ENCODE measurements around the gene FAM222B. TPM values are rescaled to one million over a fixed set of nuclear protein-coding genes. Genes with fewer than 3 reads are reported as not detected.
A peak's percentile ranks its signal among the peaks of the same experiment; 100 is the strongest.

Gene FAM222B
- total and polyA plus RNA-seq, 9 of the 15 experiments (the other 6 are each of a cell fraction or from before 2014, with no cell fraction given), result 4.0 to 34.6 (median 7.5) TPM

DNA sequence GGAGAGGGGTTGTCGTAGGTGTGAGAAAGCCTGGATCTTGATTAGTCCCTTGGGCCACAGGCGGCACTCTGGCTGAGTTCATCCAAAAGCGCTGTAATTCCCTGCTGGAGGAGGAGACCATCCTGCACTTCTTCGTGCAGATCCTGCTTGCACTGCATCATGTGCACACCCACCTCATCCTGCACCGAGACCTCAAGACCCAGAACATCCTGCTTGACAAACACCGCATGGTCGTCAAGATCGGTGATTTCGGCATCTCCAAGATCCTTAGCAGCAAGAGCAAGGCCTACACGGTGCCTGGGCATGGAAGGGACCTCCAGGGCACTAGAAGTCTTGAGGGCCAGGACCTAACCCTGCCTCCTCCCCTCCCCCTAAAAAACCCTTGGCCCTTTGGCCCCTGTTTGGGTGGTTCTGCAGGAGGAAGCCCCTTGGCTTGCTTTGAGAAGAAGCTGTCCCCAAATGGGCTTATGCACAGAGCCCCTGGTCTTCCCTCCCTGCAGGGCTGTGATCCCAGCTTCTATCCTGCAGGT is 107.8 kb downstream of the FAM222B start:
- WGBS (ENCODE audit: insufficient coverage, low coverage, missing lambda C conversion rate), result 75% methylated on average over 10 of the region's 10 CpGs
- POLR2A ChIA-PET, result interaction anchor here (0.6 to 3.0 kb wide), 8 partner anchors 8 to 17 kb away, joined by 3 to 17 read pairs (median 8); partner anchors contain the start of genes RPL23A and TLCD1
- CTCF ChIA-PET (ENCODE audit: low intra/inter-chr PET ratio), result interaction anchor here (0.7 to 1.3 kb wide), 2 partner anchors 15 to 144 kb away, joined by 3 to 7 read pairs; no protein-coding TSS in a partner anchor
- Histone ChIP-seq H3K27ac (ENCODE audit: extremely low read depth, low read depth, low read length) (peak overlapping the region; percentile 64), H2AFZ (ENCODE audit: low read depth, low read length) (peak overlapping the region; percentile 80), H3K36me3 (ENCODE audit: control insufficient read depth, insufficient read depth, low read length) (peaks cover 9% of the 10 kb centered on the region; the same call in 2 of the 3 replicates), H3K9me1 (ENCODE audit: control insufficient read depth, insufficient read depth, low read length) (no peaks in the 10 kb centered on the region), H3K9ac (ENCODE audit: insufficient read depth in 1 of 2, low read depth in 2 of 2, low read length in 2 of 2) (peak overlapping the region; percentile 47 to 78), H3K9me3 (replicated peaks; ENCODE audit: control insufficient read depth, insufficient read depth, low read depth, low read length) (no peaks in the 10 kb centered on the region), H3K4me2 (ENCODE audit: insufficient read depth, low read length) (peak overlapping the region; percentile 62), H3K4me3 (no peak overlapping the region), H3K79me2 (ENCODE audit: control insufficient read depth, insufficient read depth, low read length) (no peaks in the 10 kb centered on the region), H3K27me3 (ENCODE audit: control insufficient read depth in 2 of 2, insufficient read depth in 2 of 2, low read length in 2 of 2) (no peaks in the 10 kb centered on the region), H4K20me1 (replicated peaks; ENCODE audit: control insufficient read depth, insufficient read depth, low read length) (no peaks in the 10 kb centered on the region), H3K4me1 (replicated peaks in 1 of 2; ENCODE audit: control insufficient read depth in 2 of 2, insufficient read depth in 2 of 2, low read length in 2 of 2) (peaks cover 27 to 48% of the 10 kb centered on the region in 2 experiments)
- intact Hi-C loops (cut with micrococcal nuclease), result no loop called here
- DNase-seq (ENCODE audit: extremely low read depth in 1 of 4, low spot score in 3 of 4), result no peak
- no TSS peak for BruUV-seq (replicated peaks)
- in situ Hi-C loops (cut with MboI), result no loop called here
- ATAC-seq, result peak; percentile 3; the same call in 2 of the 3 replicates
- no peak for FAIRE-seq
- TF ChIP-seq, protein P1, sequence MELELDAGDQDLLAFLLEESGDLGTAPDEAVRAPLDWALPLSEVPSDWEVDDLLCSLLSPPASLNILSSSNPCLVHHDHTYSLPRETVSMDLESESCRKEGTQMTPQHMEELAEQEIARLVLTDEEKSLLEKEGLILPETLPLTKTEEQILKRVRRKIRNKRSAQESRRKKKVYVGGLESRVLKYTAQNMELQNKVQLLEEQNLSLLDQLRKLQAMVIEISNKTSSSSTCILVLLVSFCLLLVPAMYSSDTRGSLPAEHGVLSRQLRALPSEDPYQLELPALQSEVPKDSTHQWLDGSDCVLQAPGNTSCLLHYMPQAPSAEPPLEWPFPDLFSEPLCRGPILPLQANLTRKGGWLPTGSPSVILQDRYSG (tag; conservative IDR thresholded peaks at IDR 0.05; ENCODE audit: low read depth), result 0 out of 2 replicates have a peak, but pooled peaks have one; percentile 27
- TF ChIP-seq HMGN3 (IDR thresholded peaks at IDR 0.05; ENCODE audit: borderline replicate concordance, extremely low read depth, insufficient read length, low read depth, low read length), result no peak
- TF ChIP-seq, protein P2, sequence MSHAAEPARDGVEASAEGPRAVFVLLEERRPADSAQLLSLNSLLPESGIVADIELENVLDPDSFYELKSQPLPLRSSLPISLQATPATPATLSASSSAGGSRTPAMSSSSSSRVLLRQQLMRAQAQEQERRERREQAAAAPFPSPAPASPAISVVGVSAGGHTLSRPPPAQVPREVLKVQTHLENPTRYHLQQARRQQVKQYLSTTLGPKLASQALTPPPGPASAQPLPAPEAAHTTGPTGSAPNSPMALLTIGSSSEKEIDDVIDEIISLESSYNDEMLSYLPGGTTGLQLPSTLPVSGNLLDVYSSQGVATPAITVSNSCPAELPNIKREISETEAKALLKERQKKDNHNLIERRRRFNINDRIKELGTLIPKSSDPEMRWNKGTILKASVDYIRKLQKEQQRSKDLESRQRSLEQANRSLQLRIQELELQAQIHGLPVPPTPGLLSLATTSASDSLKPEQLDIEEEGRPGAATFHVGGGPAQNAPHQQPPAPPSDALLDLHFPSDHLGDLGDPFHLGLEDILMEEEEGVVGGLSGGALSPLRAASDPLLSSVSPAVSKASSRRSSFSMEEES (CRISPR knock-in tag; IDR thresholded peaks at IDR 0.05), result no peak
- TF ChIP-seq DDX20 (tag; IDR thresholded peaks at IDR 0.05; ENCODE audit: low read depth), result no peak
- TF ChIP-seq WHSC1 (IDR thresholded peaks at IDR 0.05; ENCODE audit: low read length), result peak; percentile 53
- TF ChIP-seq, protein P3, sequence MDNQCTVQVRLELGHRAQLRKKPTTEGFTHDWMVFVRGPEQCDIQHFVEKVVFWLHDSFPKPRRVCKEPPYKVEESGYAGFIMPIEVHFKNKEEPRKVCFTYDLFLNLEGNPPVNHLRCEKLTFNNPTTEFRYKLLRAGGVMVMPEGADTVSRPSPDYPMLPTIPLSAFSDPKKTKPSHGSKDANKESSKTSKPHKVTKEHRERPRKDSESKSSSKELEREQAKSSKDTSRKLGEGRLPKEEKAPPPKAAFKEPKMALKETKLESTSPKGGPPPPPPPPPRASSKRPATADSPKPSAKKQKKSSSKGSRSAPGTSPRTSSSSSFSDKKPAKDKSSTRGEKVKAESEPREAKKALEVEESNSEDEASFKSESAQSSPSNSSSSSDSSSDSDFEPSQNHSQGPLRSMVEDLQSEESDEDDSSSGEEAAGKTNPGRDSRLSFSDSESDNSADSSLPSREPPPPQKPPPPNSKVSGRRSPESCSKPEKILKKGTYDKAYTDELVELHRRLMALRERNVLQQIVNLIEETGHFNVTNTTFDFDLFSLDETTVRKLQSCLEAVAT (IDR thresholded peaks at IDR 0.05), result peak in 1 of 2 experiments; percentile 76; a peak in 2 of 4 replicates
- TF ChIP-seq RBM22 (IDR thresholded peaks at IDR 0.05; ENCODE audit: low read depth, low read length, poor library complexity, severe bottlenecking), result no peak
- 0 out of 2 replicates have a peak, but pooled peaks have one; percentile 4 for TF ChIP-seq ZBTB7A (IDR thresholded peaks at IDR 0.05; ENCODE audit: borderline replicate concordance, control insufficient read depth, low read depth, low read length)
- 0 out of 2 replicates have a peak, but pooled peaks have one; percentile 5 for TF ChIP-seq MTA1 (IDR thresholded peaks at IDR 0.05; ENCODE audit: borderline replicate concordance)
- TF ChIP-seq, protein P4, sequence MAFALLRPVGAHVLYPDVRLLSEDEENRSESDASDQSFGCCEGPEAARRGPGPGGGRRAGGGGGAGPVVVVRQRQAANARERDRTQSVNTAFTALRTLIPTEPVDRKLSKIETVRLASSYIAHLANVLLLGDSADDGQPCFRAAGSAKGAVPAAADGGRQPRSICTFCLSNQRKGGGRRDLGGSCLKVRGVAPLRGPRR (CRISPR knock-in tag; IDR thresholded peaks at IDR 0.05), result 0 out of 2 replicates have a peak, but pooled peaks have one; percentile 50

All from K562 (cell line).